Right lung (tissue), 10 donors: Measurements from ENCODE around the gene BEND4. TPM values are rescaled to one million over a fixed set of nuclear protein-coding genes. Genes with fewer than 3 reads are reported as not detected.
"Not testable (repeated sequence)": the region's sequence is repeated elsewhere in the genome, so short reads cannot be mapped to it uniquely, and the experiment has no call there.

Experiments
- DNase-seq, 2 donors: peaks; one replicate each; pipeline ENCODE4 v3.0.0-alpha.2; 2013
- long read RNA-seq, 8 donors: transcript quantifications; one replicate each; lab custom pipeline, GENCODE V29; 2026
- polyA plus RNA-seq, 5 donors: library from polyadenylated mRNA; unstranded; fragments of 120-200 nt; gene quantifications; one replicate each; pipeline versions ENCODE4 v1.2.1 to v1.2.3, GENCODE V29; 2013; ENCODE audit warnings: inconsistent platforms in 1 of 5, low replicate concordance in 1 of 5; ENCODE audit not compliant: insufficient read length in 5 of 5, insufficient read depth in 1 of 5

Gene BEND4
- polyA plus RNA-seq = under 1 TPM; 0.03 to 0.12 (median 0.05) TPM
- long read RNA-seq, donor 1 = 0 reads
- long read RNA-seq, donor 2 = 0 reads
- long read RNA-seq, donor 3 = 0 reads
- long read RNA-seq, donor 4 = 0 reads
- long read RNA-seq, donor 5 = 0 reads
- long read RNA-seq, donor 6 = 0 reads
- long read RNA-seq, donor 7 = 0 reads
- long read RNA-seq, donor 8 = 0 reads

GRCh38 chr4:42152507-42153504, at the start of gene BEND4:
Gene BEND4, minus strand, starts transcription at chr4:42152655. Its CDS starts 512 bp downstream, at chr4:42152143.
- DNase-seq = no peak

GRCh38 chr4:42197341-42197740, 44.9 kb upstream of the BEND4 start:
- DNase-seq = no peak

- no peak for DNase-seq
These were observed 20.5 kb upstream of the BEND4 start for GRCh38 chr4:42172921-42173320.

- no peak for DNase-seq
These were observed 19.8 kb upstream of the BEND4 start for GRCh38 chr4:42172128-42172790.

- no peak for DNase-seq
These were observed 15.3 kb upstream of the BEND4 start for GRCh38 chr4:42167709-42168108.

GRCh38 chr4:42166186-42166585, 13.7 kb upstream of the BEND4 start:
- DNase-seq = not testable (repeated sequence)

GRCh38 chr4:42159271-42160001, 7.0 kb upstream of the BEND4 start:
- no peak for DNase-seq

- no peak for DNase-seq
These were observed 618 bp downstream of the BEND4 start for GRCh38 chr4:42151568-42152506.

- DNase-seq = no peak
These were observed 1.5 kb downstream of the BEND4 start for GRCh38 chr4:42150653-42151567.

- no peak for DNase-seq
These were observed 3.5 kb downstream of the BEND4 start for GRCh38 chr4:42149004-42149403.

GRCh38 chr4:42148425-42148824, 4.0 kb downstream of the BEND4 start:
- DNase-seq = no peak

GRCh38 chr4:42144028-42144427, 8.4 kb downstream of the BEND4 start:
- DNase-seq = no peak

- DNase-seq = no peak
These were observed 9.9 kb downstream of the BEND4 start for GRCh38 chr4:42142591-42142990.

GRCh38 chr4:42136371-42136770, 16.1 kb downstream of the BEND4 start:
- no peak for DNase-seq

GRCh38 chr4:42133006-42133405, 19.4 kb downstream of the BEND4 start:
- DNase-seq = no peak

GRCh38 chr4:42132099-42132498, 20.4 kb downstream of the BEND4 start:
- DNase-seq = no peak

- DNase-seq = no peak
These were observed 29.3 kb downstream of the BEND4 start for GRCh38 chr4:42123071-42123644.

- DNase-seq = no peak
These were observed 30.2 kb downstream of the BEND4 start for GRCh38 chr4:42122237-42122636.

- DNase-seq = no peak
These were observed 32.6 kb downstream of the BEND4 start for GRCh38 chr4:42119886-42120285.
